SK-N-MC (cell line): Measurements from ENCODE around the gene VMP1.

Experiments
- EZH2 ChIP-seq: fragments of 200-600 bp; sonication (generic); IDR thresholded peaks from one replicate; pipeline ENCODE4 v1.6.1; 2017; ENCODE audit warnings: antibody characterized with exemption
- FOXP2 ChIP-seq: optimal IDR thresholded peaks from 2 replicates; pipeline ENCODE3; 2011; ENCODE audit warnings: mild to moderate bottlenecking, moderate library complexity; ENCODE audit not compliant: insufficient read depth; ENCODE audit errors: extremely low read length, control extremely low read depth
- POLR2AphosphoS5 ChIP-seq: IDR thresholded peaks from 2 replicates; pipeline ENCODE4 v1.6.1; 2012; ENCODE audit warnings: mild to moderate bottlenecking, low read depth, low read length, borderline replicate concordance

GRCh38 chr17:59853168-59853918 is 145.9 kb downstream of the VMP1 start:
- TF ChIP-seq POLR2AphosphoS5 (no peak), EZH2 (no peak), FOXP2 (no peak)
